Natural killer cell (primary cell): ENCODE data around the gene NRXN3. TPM values are rescaled to one million over a fixed set of nuclear protein-coding genes. Genes with fewer than 3 reads are reported as not detected.

Experiments used
- ATAC-seq, 3 donors: fragments of 150-1000 bp in 2 of 3; fragments of 200-7000 bp in 1 of 3; cut with Tn5 transposase; 1 replicate in 1 of 3; 2 replicates in 2 of 3; pipeline ENCODE4 v1.10.0; 2021; ENCODE audit warnings: mild to moderate bottlenecking in 2 of 3, moderate library complexity in 2 of 3
- DNase-seq, 2 donors: peaks; one replicate each; pipeline versions ENCODE4 v3.0.0 to v3.0.0-alpha.2; 2013 to 2021; ENCODE audit warnings: mixed read lengths in 1 of 2
- H3K27ac ChIP-seq: one replicate; pipeline ENCODE4 v1.5.1; 2013; ENCODE audit warnings: mild to moderate bottlenecking, low read length
- H3K27me3 ChIP-seq: one replicate; pipeline ENCODE4 v1.6.1; 2013; ENCODE audit warnings: low read length; ENCODE audit not compliant: control insufficient read depth, insufficient read depth
- H3K36me3 ChIP-seq: one replicate; pipeline ENCODE4 v1.6.1; 2013; ENCODE audit warnings: low read length; ENCODE audit not compliant: control insufficient read depth, insufficient read depth
- H3K4me1 ChIP-seq: one replicate; pipeline ENCODE4 v1.6.1; 2013; ENCODE audit warnings: low read length; ENCODE audit not compliant: control insufficient read depth, insufficient read depth
- H3K4me3 ChIP-seq: one replicate; pipeline ENCODE4 v1.5.1; 2013; ENCODE audit warnings: low read length
- H3K9me3 ChIP-seq: one replicate; pipeline ENCODE4 v1.6.1; 2013; ENCODE audit warnings: low read length; ENCODE audit not compliant: control insufficient read depth, insufficient read depth
- H3K27ac Mint-ChIP-seq, 2 donors: one replicate each; pipeline ENCODE4 v1.8.0; 2022; ENCODE audit warnings: mild to moderate bottlenecking in 2 of 2, mixed read lengths in 2 of 2, moderate library complexity in 1 of 2
- H3K27me3 Mint-ChIP-seq, 2 donors: one replicate each; pipeline ENCODE4 v1.8.0; 2022; ENCODE audit warnings: low read depth in 2 of 2, mixed read lengths in 2 of 2
- H3K36me3 Mint-ChIP-seq: one replicate; pipeline ENCODE4 v1.8.0; 2022; ENCODE audit warnings: mixed read lengths
- H3K4me1 Mint-ChIP-seq, 2 donors: one replicate each; pipeline ENCODE4 v1.8.0; 2022; ENCODE audit warnings: mixed read lengths in 2 of 2
- H3K4me3 Mint-ChIP-seq: one replicate; pipeline ENCODE4 v1.8.0; 2022; ENCODE audit warnings: mild to moderate bottlenecking, moderate library complexity, mixed read lengths
- H3K9me3 Mint-ChIP-seq, 2 donors: one replicate each; pipeline ENCODE4 v1.8.0; 2022; ENCODE audit warnings: mixed read lengths in 2 of 2
- CTCF ChIP-seq: fragments of 200-600 bp; IDR thresholded peaks from one replicate; pipeline ENCODE4 v1.8.0; 2022; ENCODE audit warnings: antibody characterized with exemption
- whole genome bisulfite sequencing: methylation state at CpG from one replicate; pipeline ENCODE4 v1.1.7; 2013; ENCODE audit warnings: missing lambda C conversion rate; ENCODE audit not compliant: insufficient coverage; 5-methylcytosine and 5-hydroxymethylcytosine counted together
- intact Hi-C: fragments of 100-400 bp; cut with micrococcal nuclease; formaldehyde crosslinking; loops from one replicate; pipeline ENCODE4 v1.14.2; 2022
- total RNA-seq, 4 donors: library from RNA; stranded (reverse); fragments of 120-200 nt in 1 of 4; gene quantifications; one replicate each; pipeline versions ENCODE4 v1.2.3 to v1.2.4, GENCODE V29; 2013 to 2022

NRXN3 gene
- total RNA-seq, 3 donors from 2014 or later (not counting 1 experiment from before 2014, with no cell fraction given), result not detected

GRCh38 chr14:79254069-79254775, 1084.0 kb downstream of the NRXN3 start:
- no peaks in the 10 kb centered on the region for H3K4me1 ChIP-seq
- Mint-ChIP-seq H3K27ac (no peak overlapping the region), H3K4me1 (no peaks in the 10 kb centered on the region), H3K36me3 (no peaks in the 10 kb centered on the region), H3K27me3 (no peaks in the 10 kb centered on the region), H3K4me3 (no peak overlapping the region), H3K9me3 (peaks cover 13 to 25% of the 10 kb centered on the region in 2 donors)
- DNase-seq (no peak), ATAC-seq (no peak)
- TF ChIP-seq CTCF, result no peak
- no peaks in the 10 kb centered on the region for H3K27me3 ChIP-seq
- intact Hi-C loops, result no loop called here
- H3K4me3 ChIP-seq, result no peak overlapping the region
- peaks cover 5% of the 10 kb centered on the region for H3K9me3 ChIP-seq
- H3K36me3 ChIP-seq, result no peaks in the 10 kb centered on the region
- H3K27ac ChIP-seq, result no peak overlapping the region
- WGBS, result 87% methylated on average over 3 of the region's 3 CpGs

GRCh38 chr14:79256380-79256779, 1086.2 kb downstream of the NRXN3 start:
- Mint-ChIP-seq H3K27me3 (no peaks in the 10 kb centered on the region), H3K27ac (no peak overlapping the region), H3K36me3 (no peaks in the 10 kb centered on the region), H3K9me3 (peaks cover 14 to 26% of the 10 kb centered on the region in 2 donors), H3K4me3 (no peak overlapping the region), H3K4me1 (no peaks in the 10 kb centered on the region)
- Histone ChIP-seq H3K27ac (no peak overlapping the region), H3K4me1 (no peaks in the 10 kb centered on the region), H3K36me3 (no peaks in the 10 kb centered on the region), H3K9me3 (peaks cover 5% of the 10 kb centered on the region), H3K4me3 (no peak overlapping the region), H3K27me3 (no peaks in the 10 kb centered on the region)
- 63% methylated on average over 2 of the region's 2 CpGs for WGBS
- intact Hi-C loops, result no loop called here
- no peak for DNase-seq
- TF ChIP-seq CTCF, result no peak
- no peak for ATAC-seq

GRCh38 chr14:79260406-79260805, 1090.2 kb downstream of the NRXN3 start:
- Histone ChIP-seq H3K36me3 (no peaks in the 10 kb centered on the region), H3K27ac (no peak overlapping the region), H3K4me3 (no peak overlapping the region), H3K9me3 (no peaks in the 10 kb centered on the region), H3K27me3 (no peaks in the 10 kb centered on the region), H3K4me1 (no peaks in the 10 kb centered on the region)
- ATAC-seq (no peak), DNase-seq (no peak)
- Mint-ChIP-seq H3K36me3 (no peaks in the 10 kb centered on the region), H3K27me3 (no peaks in the 10 kb centered on the region), H3K9me3 (peaks cover 13 to 18% of the 10 kb centered on the region in 2 donors), H3K4me1 (no peaks in the 10 kb centered on the region), H3K4me3 (no peak overlapping the region), H3K27ac (no peak overlapping the region)
- 83% methylated on average over 3 of the region's 3 CpGs for WGBS
- intact Hi-C loops, result no loop called here
- TF ChIP-seq CTCF, result no peak
